K562 (cell line): ENCODE results near the gene PRICKLE4. TPM values are rescaled to one million over a fixed set of nuclear protein-coding genes. Genes with fewer than 3 reads are reported as not detected.

ENCODE experiments used
- CCNT2 ChIP-seq: IDR thresholded peaks from 2 replicates; pipeline ENCODE4 v1.6.1; 2011; ENCODE audit warnings: borderline replicate concordance, low read depth, mild to moderate bottlenecking, moderate library complexity, mixed read lengths, low read length; ENCODE audit not compliant: insufficient read length; ENCODE audit errors: extremely low read depth
- EGR1 ChIP-seq: fragments of 450-650 bp; conservative IDR thresholded peaks from 2 replicates; pipeline ENCODE4 v1.6.1; 2017; ENCODE audit warnings: mild to moderate bottlenecking
- FOXP4 ChIP-seq: sonication (generic); formaldehyde crosslinking; IDR thresholded peaks from 2 replicates; pipeline ENCODE4 v1.8.0; 2022; ENCODE audit warnings: mild to moderate bottlenecking, missing genetic modification reagents, borderline replicate concordance
- MBD2 ChIP-seq: sonication (generic); IDR thresholded peaks from 2 replicates; pipeline ENCODE4 v1.6.1; 2016; ENCODE audit warnings: low read depth, borderline replicate concordance
- NFE2 ChIP-seq: IDR thresholded peaks from 2 replicates; pipeline ENCODE4 v1.6.1; 2014; ENCODE audit warnings: antibody characterized with exemption, low read depth
- NFRKB ChIP-seq: fragments of 450-650 bp; IDR thresholded peaks from 2 replicates; pipeline ENCODE4 v1.6.1; 2016; ENCODE audit warnings: low read depth
- TEAD4 ChIP-seq, 2 experiments: sonication (generic) in 1 of 2; formaldehyde crosslinking in 1 of 2; IDR thresholded peaks; 2 replicates each; pipeline versions ENCODE4 v1.6.1 to v1.8.0; 2012 to 2022; ENCODE audit warnings: borderline replicate concordance in 1 of 2, inconsistent platforms in 1 of 2, low read length in 1 of 2, mild to moderate bottlenecking in 1 of 2, missing genetic modification reagents in 1 of 2
- TOE1 ChIP-seq, 2 experiments: fragments of 450-650 bp in 1 of 2; sonication (generic) in 1 of 2; formaldehyde crosslinking in 1 of 2; IDR thresholded peaks; 2 replicates each; pipeline versions ENCODE4 v1.7.1 to v1.8.0; 2016 to 2022; ENCODE audit warnings: borderline replicate concordance in 2 of 2, mild to moderate bottlenecking in 2 of 2, antibody characterized with exemption in 1 of 2, inconsistent platforms in 1 of 2, low read depth in 1 of 2, missing genetic modification reagents in 1 of 2, moderate library complexity in 1 of 2
- TSC22D4 ChIP-seq: fragments of 450-650 bp; IDR thresholded peaks from 2 replicates; pipeline ENCODE4 v1.6.1; 2016; ENCODE audit warnings: missing genetic modification characterization, missing biosample characterization, control low read depth
- ZBTB43 ChIP-seq: sonication (generic); formaldehyde crosslinking; IDR thresholded peaks from 2 replicates; pipeline ENCODE4 v1.8.0; 2023; ENCODE audit warnings: mild to moderate bottlenecking, missing genetic modification reagents
- ZNF609 ChIP-seq: sonication (generic); formaldehyde crosslinking; IDR thresholded peaks from 2 replicates; pipeline ENCODE4 v1.8.1; 2023; ENCODE audit warnings: missing genetic modification reagents, mild to moderate bottlenecking, borderline replicate concordance
- ZNF639 ChIP-seq, 2 experiments: fragments of 200-800 bp in 1 of 2; sonication (Bioruptor generic) in 1 of 2; sonication (generic) in 1 of 2; formaldehyde crosslinking in 1 of 2; IDR thresholded peaks in 1 of 2; conservative IDR thresholded peaks in 1 of 2; 2 replicates each; pipeline versions ENCODE4 v1.5.0 to v1.6.1; 2016 to 2020; ENCODE audit warnings: missing compliant biosample characterization in 1 of 2, missing genetic modification characterization in 1 of 2, missing genetic modification reagents in 1 of 2
- ZNF655 ChIP-seq: fragments of 250-450 bp; sonication (Bioruptor Pico); IDR thresholded peaks from 2 replicates; pipeline ENCODE4 v1.5.0; 2021
- polyA plus RNA-seq, 8 experiments: library from polyadenylated mRNA; depleted of rRNA in 4 of 8; stranded (reverse) in 5 of 8; unstranded in 3 of 8; fragments of >200 nt; fragmentation: Nextera tagmentation in 2 of 8; fragmentation: Illumina TruSeq in 1 of 8; extraction: Ambion mirVana in 2 of 8; extraction: Trizol in 1 of 8; gene quantifications; 2 replicates each; pipeline versions ENCODE4 v1.2.1 to v1.2.3, GENCODE V29; 2011 to 2014; ENCODE audit warnings: inconsistent platforms in 1 of 8, missing spikeins in 1 of 8
- total RNA-seq, 7 experiments: library from RNA; depleted of rRNA in 6 of 7; stranded (reverse); fragments of >200 nt in 6 of 7; fragmentation: Illumina TruSeq in 2 of 7; extraction: Trizol in 2 of 7; gene quantifications; 2 replicates each; pipeline versions ENCODE4 v1.2.1 to v1.2.3, GENCODE V29; 2011 to 2021; ENCODE audit warnings: low replicate concordance in 1 of 7

The PRICKLE4 gene
- total and polyA plus RNA-seq, 9 of the 15 experiments (the other 6 are each of a cell fraction or from before 2014, with no cell fraction given) = 0.20 to 0.32 (median 0.27) TPM; not detected in 6

GRCh38 chr6:41779788-41780550, 613 bp upstream of the PRICKLE4 start, which contains the start of gene FRS3 (continued):
- TF ChIP-seq ZNF655 (CRISPR knock-in tag) (no peak), NFE2 (no peak), MBD2 (no peak; the same call in 1 of the 2 replicates), ZNF609 (CRISPR knock-in tag) (no peak), ZBTB43 (no peak), ZNF639 (CRISPR knock-in tag; conservative IDR thresholded peaks at IDR 0.05 in 1 of 2, IDR thresholded peaks at IDR 0.05 in 1 of 2) (peak in 1 of 2 experiments; percentile 99; a peak in 2 of 4 replicates), TOE1 (IDR thresholded peaks at IDR 0.05; ENCODE audit: borderline replicate concordance) (peak; percentile 38; the same call in 1 of the 2 replicates), TOE1 (CRISPR knock-in tag; IDR thresholded peaks at IDR 0.05; ENCODE audit: borderline replicate concordance, low read depth) (no peak), FOXP4 (no peak), NFRKB (no peak), TEAD4 (IDR thresholded peaks at IDR 0.05; ENCODE audit: low read length) (peak; percentile 48; the same call in 1 of the 2 replicates), TEAD4 (CRISPR knock-in tag; IDR thresholded peaks at IDR 0.05; ENCODE audit: borderline replicate concordance) (no peak), TSC22D4 (tag) (no peak), EGR1 (peak; percentile 95), CCNT2 (peak; percentile 93)
